Panc1 (cell line): ENCODE data around the gene MLLT3.

ENCODE experiments used
- TF ChIP-seq, protein P1 (sequence below): fragments of 450-650 bp; IDR thresholded peaks from 2 replicates; pipeline ENCODE4 v1.5.1; 2017; ENCODE audit warnings: mild to moderate bottlenecking
- TF ChIP-seq, protein P2 (sequence below), 2 experiments: IDR thresholded peaks; 2 replicates each; pipeline ENCODE4 v1.6.1; 2011 to 2012; ENCODE audit warnings: low read depth in 2 of 2, control low read depth in 1 of 2, low read length in 1 of 2, mild to moderate bottlenecking in 1 of 2, moderate library complexity in 1 of 2; ENCODE audit not compliant: insufficient read depth in 1 of 2

DNA sequence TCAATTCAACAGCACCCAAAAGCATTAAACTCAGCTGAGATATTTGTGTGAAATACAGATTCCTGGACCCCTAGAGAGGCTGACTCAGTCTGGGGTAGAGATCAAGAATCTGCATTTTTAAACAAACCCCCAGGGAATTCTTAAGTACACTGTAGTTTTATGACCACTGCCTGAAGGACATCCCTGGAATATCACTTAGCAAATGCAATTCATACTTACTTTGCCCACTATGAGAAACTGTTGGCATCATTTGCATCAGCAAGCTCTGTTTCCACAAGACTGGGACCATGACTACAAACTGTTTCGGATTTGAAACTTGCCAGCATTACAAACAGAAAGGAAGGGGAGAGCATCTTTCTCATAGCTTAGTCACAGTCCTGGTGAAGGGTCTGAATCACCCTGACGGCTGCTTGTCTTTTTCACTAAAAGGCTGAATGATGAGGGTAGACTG lies 63.7 kb downstream of the MLLT3 start:
- TF ChIP-seq, protein P1, sequence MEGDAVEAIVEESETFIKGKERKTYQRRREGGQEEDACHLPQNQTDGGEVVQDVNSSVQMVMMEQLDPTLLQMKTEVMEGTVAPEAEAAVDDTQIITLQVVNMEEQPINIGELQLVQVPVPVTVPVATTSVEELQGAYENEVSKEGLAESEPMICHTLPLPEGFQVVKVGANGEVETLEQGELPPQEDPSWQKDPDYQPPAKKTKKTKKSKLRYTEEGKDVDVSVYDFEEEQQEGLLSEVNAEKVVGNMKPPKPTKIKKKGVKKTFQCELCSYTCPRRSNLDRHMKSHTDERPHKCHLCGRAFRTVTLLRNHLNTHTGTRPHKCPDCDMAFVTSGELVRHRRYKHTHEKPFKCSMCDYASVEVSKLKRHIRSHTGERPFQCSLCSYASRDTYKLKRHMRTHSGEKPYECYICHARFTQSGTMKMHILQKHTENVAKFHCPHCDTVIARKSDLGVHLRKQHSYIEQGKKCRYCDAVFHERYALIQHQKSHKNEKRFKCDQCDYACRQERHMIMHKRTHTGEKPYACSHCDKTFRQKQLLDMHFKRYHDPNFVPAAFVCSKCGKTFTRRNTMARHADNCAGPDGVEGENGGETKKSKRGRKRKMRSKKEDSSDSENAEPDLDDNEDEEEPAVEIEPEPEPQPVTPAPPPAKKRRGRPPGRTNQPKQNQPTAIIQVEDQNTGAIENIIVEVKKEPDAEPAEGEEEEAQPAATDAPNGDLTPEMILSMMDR = no peak
- TF ChIP-seq, protein P2, sequence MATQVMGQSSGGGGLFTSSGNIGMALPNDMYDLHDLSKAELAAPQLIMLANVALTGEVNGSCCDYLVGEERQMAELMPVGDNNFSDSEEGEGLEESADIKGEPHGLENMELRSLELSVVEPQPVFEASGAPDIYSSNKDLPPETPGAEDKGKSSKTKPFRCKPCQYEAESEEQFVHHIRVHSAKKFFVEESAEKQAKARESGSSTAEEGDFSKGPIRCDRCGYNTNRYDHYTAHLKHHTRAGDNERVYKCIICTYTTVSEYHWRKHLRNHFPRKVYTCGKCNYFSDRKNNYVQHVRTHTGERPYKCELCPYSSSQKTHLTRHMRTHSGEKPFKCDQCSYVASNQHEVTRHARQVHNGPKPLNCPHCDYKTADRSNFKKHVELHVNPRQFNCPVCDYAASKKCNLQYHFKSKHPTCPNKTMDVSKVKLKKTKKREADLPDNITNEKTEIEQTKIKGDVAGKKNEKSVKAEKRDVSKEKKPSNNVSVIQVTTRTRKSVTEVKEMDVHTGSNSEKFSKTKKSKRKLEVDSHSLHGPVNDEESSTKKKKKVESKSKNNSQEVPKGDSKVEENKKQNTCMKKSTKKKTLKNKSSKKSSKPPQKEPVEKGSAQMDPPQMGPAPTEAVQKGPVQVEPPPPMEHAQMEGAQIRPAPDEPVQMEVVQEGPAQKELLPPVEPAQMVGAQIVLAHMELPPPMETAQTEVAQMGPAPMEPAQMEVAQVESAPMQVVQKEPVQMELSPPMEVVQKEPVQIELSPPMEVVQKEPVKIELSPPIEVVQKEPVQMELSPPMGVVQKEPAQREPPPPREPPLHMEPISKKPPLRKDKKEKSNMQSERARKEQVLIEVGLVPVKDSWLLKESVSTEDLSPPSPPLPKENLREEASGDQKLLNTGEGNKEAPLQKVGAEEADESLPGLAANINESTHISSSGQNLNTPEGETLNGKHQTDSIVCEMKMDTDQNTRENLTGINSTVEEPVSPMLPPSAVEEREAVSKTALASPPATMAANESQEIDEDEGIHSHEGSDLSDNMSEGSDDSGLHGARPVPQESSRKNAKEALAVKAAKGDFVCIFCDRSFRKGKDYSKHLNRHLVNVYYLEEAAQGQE (IDR thresholded peaks at IDR 0.05; ENCODE audit: insufficient read depth in 1 of 2, low read depth in 2 of 2, low read length in 1 of 2) = no peak
